DMS79 (cell line): ENCODE measurements around the gene PADI6.

Source experiments
- DNase-seq: peaks from one replicate; lab custom pipeline; 2025; lab: John Stamatoyannopoulos, UW

PADI6 gene

GRCh38 chr1:17356387-17357026 is 15.5 kb upstream of the PADI6 start:
- DNase-seq: no peak

- DNase-seq: no peak
Observed at GRCh38 chr1:17358557-17358956, 13.4 kb upstream of the PADI6 start.

GRCh38 chr1:17359031-17359430 is 13.0 kb upstream of the PADI6 start:
- DNase-seq: no peak

GRCh38 chr1:17359808-17360207 is 12.2 kb upstream of the PADI6 start:
- no peak for DNase-seq

- DNase-seq: no peak
Observed at GRCh38 chr1:17360272-17360956, 11.6 kb upstream of the PADI6 start.

GRCh38 chr1:17361687-17362086 is 10.3 kb upstream of the PADI6 start:
- DNase-seq: no peak

- no peak for DNase-seq
Observed at GRCh38 chr1:17363351-17363750, 8.6 kb upstream of the PADI6 start.

- no peak for DNase-seq
Observed at GRCh38 chr1:17363771-17364170, 8.2 kb upstream of the PADI6 start.

- DNase-seq: no peak
Observed at GRCh38 chr1:17365293-17365692, 6.7 kb upstream of the PADI6 start.

GRCh38 chr1:17369466-17369865 is 2.5 kb upstream of the PADI6 start:
- no peak for DNase-seq

GRCh38 chr1:17370618-17371017 is 1.4 kb upstream of the PADI6 start:
- no peak for DNase-seq

GRCh38 chr1:17372955-17373354 is 959 bp downstream of the PADI6 start:
- DNase-seq: no peak

GRCh38 chr1:17375651-17376050 is 3.7 kb downstream of the PADI6 start:
- no peak for DNase-seq

- DNase-seq: peak; percentile 98
Observed at GRCh38 chr1:17377325-17377953, 5.4 kb downstream of the PADI6 start.

- DNase-seq: no peak
Observed at GRCh38 chr1:17381161-17381560, 9.2 kb downstream of the PADI6 start.

GRCh38 chr1:17392199-17392740 is 20.3 kb downstream of the PADI6 start:
- DNase-seq: no peak

GRCh38 chr1:17393230-17393629 is 21.2 kb downstream of the PADI6 start:
- no peak for DNase-seq

GRCh38 chr1:17397910-17398695 is 26.1 kb downstream of the PADI6 start:
- DNase-seq: no peak

GRCh38 chr1:17400725-17401341 is 28.8 kb downstream of the PADI6 start:
- no peak for DNase-seq

GRCh38 chr1:17401841-17402240 is 29.8 kb downstream of the PADI6 start:
- DNase-seq: no peak

- no peak for DNase-seq
Observed at GRCh38 chr1:17403081-17403480, 31.1 kb downstream of the PADI6 start.
